ENCODE measurements around the gene ZDHHC5. TPM values are rescaled to one million over a fixed set of nuclear protein-coding genes. Genes with fewer than 3 reads are reported as not detected.

Gene ZDHHC5
- total and polyA plus RNA-seq, 2 of the 13 experiments (the other 11 are each of a cell fraction or from before 2014, with no cell fraction given) = 26.6 to 34.0 TPM

DNA sequence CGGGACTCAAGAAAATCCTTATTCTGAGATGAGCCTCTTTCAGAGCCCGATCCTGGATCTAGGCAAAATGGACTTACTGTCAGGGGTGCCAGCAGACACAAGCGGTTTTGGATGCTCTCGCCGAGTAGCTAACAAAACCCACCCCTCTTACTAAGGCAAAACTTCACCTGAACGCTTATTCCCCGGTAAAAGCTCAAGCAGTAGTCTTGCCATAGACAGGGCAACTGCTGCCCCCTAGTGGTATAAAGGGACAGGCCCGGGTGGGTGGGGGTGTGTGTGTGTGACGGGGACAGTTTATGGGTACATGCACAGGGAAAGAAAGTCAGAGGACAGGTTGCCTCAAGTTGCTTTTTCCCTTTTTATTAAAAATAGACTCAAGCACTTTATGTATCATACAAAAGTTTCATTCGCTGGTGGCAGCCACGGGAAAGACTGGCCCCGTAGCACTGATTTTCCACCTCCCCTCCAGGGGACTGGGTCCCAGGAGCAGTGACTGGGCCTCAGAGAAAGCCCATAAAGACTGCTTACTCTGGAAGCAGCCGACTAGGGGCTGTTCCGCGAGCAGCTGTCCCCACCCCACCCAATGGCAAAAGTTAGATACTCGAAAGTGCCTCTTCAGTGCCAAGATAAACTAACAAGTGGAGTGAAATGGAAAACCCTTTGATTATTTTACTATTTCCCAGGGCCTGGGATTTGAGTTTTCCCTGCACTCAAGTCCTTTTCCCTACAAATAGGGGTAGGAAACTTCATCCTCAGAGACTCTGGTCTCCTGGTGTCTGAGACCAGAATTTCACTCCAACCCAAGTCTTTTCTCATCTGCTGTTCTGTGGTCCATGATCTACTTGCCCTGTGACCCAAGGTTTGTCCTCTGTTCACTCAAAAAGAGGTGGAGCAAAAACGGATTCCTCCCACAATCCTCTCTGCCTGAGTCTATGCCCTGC is 22.9 kb upstream of the ZDHHC5 start (continued):
- TF ChIP-seq LBX2 (CRISPR knock-in tag; IDR thresholded peaks at IDR 0.05; ENCODE audit: borderline replicate concordance) (no peak), ZNF572 (CRISPR knock-in tag; IDR thresholded peaks at IDR 0.05) (no peak), ZNF138 (CRISPR knock-in tag; IDR thresholded peaks at IDR 0.05; ENCODE audit: low read depth) (no peak), XRCC5 (optimal IDR thresholded peaks at IDR 0.05; ENCODE audit: low read length) (peak; percentile 55), SP2 (CRISPR knock-in tag; IDR thresholded peaks at IDR 0.05) (no peak)
- TF ChIP-seq, protein P1, sequence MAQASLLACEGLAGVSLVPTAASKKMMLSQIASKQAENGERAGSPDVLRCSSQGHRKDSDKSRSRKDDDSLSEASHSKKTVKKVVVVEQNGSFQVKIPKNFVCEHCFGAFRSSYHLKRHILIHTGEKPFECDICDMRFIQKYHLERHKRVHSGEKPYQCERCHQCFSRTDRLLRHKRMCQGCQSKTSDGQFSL (CRISPR knock-in tag; IDR thresholded peaks at IDR 0.05) = peak; percentile 87; the same call in 1 of the 2 replicates

- TF ChIP-seq POLR2A (IDR thresholded peaks at IDR 0.05; ENCODE audit: insufficient read depth in 1 of 2, low read depth in 2 of 2, low read length in 2 of 2) = 0 out of 4 replicates have a peak, but pooled peaks of 1 of the 2 experiments have one; percentile 12
- TF ChIP-seq ZNF644 (CRISPR knock-in tag; IDR thresholded peaks at IDR 0.05; ENCODE audit: low read depth) = no peak
- 0 out of 2 replicates have a peak, but pooled peaks have one; percentile 68 for TF ChIP-seq PAF1 (CRISPR knock-in tag; IDR thresholded peaks at IDR 0.05)
- TF ChIP-seq, protein P2, sequence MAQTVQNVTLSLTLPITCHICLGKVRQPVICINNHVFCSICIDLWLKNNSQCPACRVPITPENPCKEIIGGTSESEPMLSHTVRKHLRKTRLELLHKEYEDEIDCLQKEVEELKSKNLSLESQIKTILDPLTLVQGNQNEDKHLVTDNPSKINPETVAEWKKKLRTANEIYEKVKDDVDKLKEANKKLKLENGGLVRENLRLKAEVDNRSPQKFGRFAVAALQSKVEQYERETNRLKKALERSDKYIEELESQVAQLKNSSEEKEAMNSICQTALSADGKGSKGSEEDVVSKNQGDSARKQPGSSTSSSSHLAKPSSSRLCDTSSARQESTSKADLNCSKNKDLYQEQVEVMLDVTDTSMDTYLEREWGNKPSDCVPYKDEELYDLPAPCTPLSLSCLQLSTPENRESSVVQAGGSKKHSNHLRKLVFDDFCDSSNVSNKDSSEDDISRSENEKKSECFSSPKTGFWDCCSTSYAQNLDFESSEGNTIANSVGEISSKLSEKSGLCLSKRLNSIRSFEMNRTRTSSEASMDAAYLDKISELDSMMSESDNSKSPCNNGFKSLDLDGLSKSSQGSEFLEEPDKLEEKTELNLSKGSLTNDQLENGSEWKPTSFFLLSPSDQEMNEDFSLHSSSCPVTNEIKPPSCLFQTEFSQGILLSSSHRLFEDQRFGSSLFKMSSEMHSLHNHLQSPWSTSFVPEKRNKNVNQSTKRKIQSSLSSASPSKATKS (CRISPR knock-in tag; IDR thresholded peaks at IDR 0.05) = no peak
- TF ChIP-seq NONO (IDR thresholded peaks at IDR 0.05) = no peak
- 0 out of 2 replicates have a peak, but pooled peaks have one; percentile 21 for TF ChIP-seq NONO (CRISPR knock-in tag; conservative IDR thresholded peaks at IDR 0.05)
- TF ChIP-seq POLR2AphosphoS5 (IDR thresholded peaks at IDR 0.05; ENCODE audit: low read depth, low read length) = peak; percentile 34; the same call in 1 of the 2 replicates
- H3K27me3 ChIP-seq (ENCODE audit: control insufficient read depth in 1 of 2, insufficient read depth in 2 of 2, low read length in 2 of 2) = peaks cover 7 to 46% of the 10 kb centered on the region in 2 experiments
- H4K20me1 ChIP-seq (ENCODE audit: insufficient read depth, low read length) = no peaks in the 10 kb centered on the region
- ChIA-PET CTCF (ENCODE audit: low intra/inter-chr PET ratio, low total read pairs) (interaction anchor here (1.0 to 7.0 kb wide), 4 partner anchors 74 to 189 kb away, joined by 3 to 79 read pairs (median 4); partner anchors contain the start of gene UBE2L6), POLR2A (no interaction called here)
- FAIRE-seq (no peak), ATAC-seq (no peak), DNase-seq (ENCODE audit: low spot score) (no peak)
- H3K4me1 ChIP-seq (ENCODE audit: insufficient read depth, low read length) = peaks cover 30% of the 10 kb centered on the region
- in situ Hi-C loops (cut with HindIII; ENCODE audit: extremely low pct_ligation_motif_present, low pct_unique_long_range_greater_than_20kb) = loop anchor here (10.0 kb wide), 1 partner anchor 191 kb away; no protein-coding TSS in a partner anchor
- BruUV-seq (replicated peaks) = no TSS peak
- H3K9ac ChIP-seq (ENCODE audit: insufficient read depth, low read depth, low read length) = no peak overlapping the region
- H3K4me2 ChIP-seq (ENCODE audit: low read depth, low read length) = no peak overlapping the region
- no peak overlapping the region for H3K4me3 ChIP-seq (replicated peaks in 1 of 3; ENCODE audit: insufficient read depth in 1 of 3, low read depth in 2 of 3, low read length in 3 of 3)
- WGBS (ENCODE audit: low lambda C conversion rate) = 17% methylated on average over 2 of the region's 5 CpGs
- H3K36me3 ChIP-seq (replicated peaks in 1 of 2; ENCODE audit: control insufficient read depth in 1 of 2, insufficient read depth in 2 of 2, low read length in 2 of 2) = no peaks in the 10 kb centered on the region
- H3K27ac ChIP-seq (ENCODE audit: extremely low read length, insufficient read depth, low read length) = no peak overlapping the region
- no peak overlapping the region for H2AFZ ChIP-seq (ENCODE audit: low read length)
- no peaks in the 10 kb centered on the region for H3K79me2 ChIP-seq (ENCODE audit: insufficient read depth, low read length)
- intact Hi-C loops (cut with micrococcal nuclease; ENCODE audit: unreplicated experiment) = no loop called here
- no peaks in the 10 kb centered on the region for H3K9me3 ChIP-seq (ENCODE audit: low read length)
These were observed 22.2 kb upstream of the ZDHHC5 start for GRCh38 chr11:57645689-57646085.
